ENCODE data around the gene TMEM184A. TPM values are rescaled to one million over a fixed set of nuclear protein-coding genes. Genes with fewer than 3 reads are reported as not detected.

The TMEM184A gene
- total RNA-seq, 6 experiments from 2014 or later, result 15.1 to 32.8 (median 26.7) TPM

DNA sequence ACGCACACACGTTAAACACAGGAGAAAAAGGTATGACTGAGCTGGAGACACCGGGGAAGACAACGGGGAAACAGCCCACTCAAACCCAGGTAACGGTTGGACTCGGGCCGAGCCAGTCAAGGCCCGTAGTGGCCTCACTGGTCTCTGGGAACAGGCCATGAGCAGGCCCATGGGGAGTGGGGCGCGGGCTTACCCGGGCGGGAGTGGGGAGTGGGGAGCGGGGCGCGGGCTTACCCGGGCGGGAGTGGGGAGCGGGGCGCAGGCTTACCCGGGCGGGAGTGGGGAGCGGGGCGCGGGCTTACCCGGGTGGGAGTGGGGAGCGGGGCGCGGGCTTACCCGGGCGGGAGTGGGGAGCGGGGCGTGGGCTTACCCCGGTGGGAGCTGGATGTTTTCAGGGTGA lies 63.4 kb downstream of the TMEM184A start:
- intact Hi-C loops (cut with DNase I), result no loop called here
- WGBS (ENCODE audit: insufficient coverage, low coverage, low lambda C conversion rate, missing lambda C conversion rate), result 78% methylated on average over 14 of the region's 33 CpGs
- TF ChIP-seq, protein P1, sequence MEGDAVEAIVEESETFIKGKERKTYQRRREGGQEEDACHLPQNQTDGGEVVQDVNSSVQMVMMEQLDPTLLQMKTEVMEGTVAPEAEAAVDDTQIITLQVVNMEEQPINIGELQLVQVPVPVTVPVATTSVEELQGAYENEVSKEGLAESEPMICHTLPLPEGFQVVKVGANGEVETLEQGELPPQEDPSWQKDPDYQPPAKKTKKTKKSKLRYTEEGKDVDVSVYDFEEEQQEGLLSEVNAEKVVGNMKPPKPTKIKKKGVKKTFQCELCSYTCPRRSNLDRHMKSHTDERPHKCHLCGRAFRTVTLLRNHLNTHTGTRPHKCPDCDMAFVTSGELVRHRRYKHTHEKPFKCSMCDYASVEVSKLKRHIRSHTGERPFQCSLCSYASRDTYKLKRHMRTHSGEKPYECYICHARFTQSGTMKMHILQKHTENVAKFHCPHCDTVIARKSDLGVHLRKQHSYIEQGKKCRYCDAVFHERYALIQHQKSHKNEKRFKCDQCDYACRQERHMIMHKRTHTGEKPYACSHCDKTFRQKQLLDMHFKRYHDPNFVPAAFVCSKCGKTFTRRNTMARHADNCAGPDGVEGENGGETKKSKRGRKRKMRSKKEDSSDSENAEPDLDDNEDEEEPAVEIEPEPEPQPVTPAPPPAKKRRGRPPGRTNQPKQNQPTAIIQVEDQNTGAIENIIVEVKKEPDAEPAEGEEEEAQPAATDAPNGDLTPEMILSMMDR (IDR thresholded peaks at IDR 0.05), result no peak
- TF ChIP-seq POLR2A (IDR thresholded peaks at IDR 0.05), result no peak
- H3K4me3 ChIP-seq, result no peak overlapping the region
- no peaks in the 10 kb centered on the region for H3K27me3 ChIP-seq
- no peak for DNase-seq
- H3K27ac ChIP-seq, result no peak overlapping the region
- no peaks in the 10 kb centered on the region for H3K9me3 ChIP-seq
- H3K4me1 ChIP-seq, result no peaks in the 10 kb centered on the region
- peaks cover 0 to 49% (median 3%) of the 10 kb centered on the region in 4 donors for H3K36me3 ChIP-seq
- no peak for ATAC-seq

Other genes with a start within 250 kb of the TMEM184A start
- gene MICALL2, start 96.7 kb downstream of the TMEM184A start, total RNA-seq, result 10 to 100 TPM in 5 of 6 experiments, 1 to 10 TPM in 1; 8.2 to 23.8 (median 13.6) TPM
- gene INTS1, start 51.8 kb downstream of the TMEM184A start, total RNA-seq, result 10 to 100 TPM; 30.1 to 49.6 (median 41.2) TPM
- gene MAFK, start 25.5 kb downstream of the TMEM184A start, total RNA-seq, result 10 to 100 TPM in 4 of 6 experiments, 1 to 10 TPM in 2; 6.9 to 29.7 (median 13.1) TPM
- 10 to 100 TPM in 2 of 6 experiments, 1 to 10 TPM in 4; 7.6 to 28.1 (median 9.2) TPM for gene PSMG3, start 13.8 kb upstream of the TMEM184A start, total RNA-seq
- 10 to 100 TPM in 1 of 6 experiments, 1 to 10 TPM in 5; 5.4 to 13.0 (median 7.5) TPM for gene ELFN1, start 114.1 kb upstream of the TMEM184A start, total RNA-seq